Fibroblast of skin of left biceps (primary cell): Measurements from ENCODE around the gene PLEKHH2.
A peak's percentile ranks its signal among the peaks of the same experiment; 100 is the strongest.
"Not testable (repeated sequence)": the region's sequence is repeated elsewhere in the genome, so short reads cannot be mapped to it uniquely, and the experiment has no call there.

Experiments used
- DNase-seq, 2 experiments: peaks; one replicate each; pipeline ENCODE4 v3.0.0-alpha.2; 2013; ENCODE audit warnings: low read depth in 2 of 2

PLEKHH2 gene

GRCh38 chr2:43636621-43637020 lies 439 bp upstream of the PLEKHH2 start:
- DNase-seq, result no peak

GRCh38 chr2:43642363-43642762 lies 5.3 kb downstream of the PLEKHH2 start:
- no peak for DNase-seq

GRCh38 chr2:43643680-43644079 lies 6.6 kb downstream of the PLEKHH2 start:
- DNase-seq, result no peak

GRCh38 chr2:43648994-43649701 lies 12.1 kb downstream of the PLEKHH2 start:
- no peak for DNase-seq

- DNase-seq, result no peak
Observed at GRCh38 chr2:43653506-43653905, 16.4 kb downstream of the PLEKHH2 start.

- no peak for DNase-seq
Observed at GRCh38 chr2:43657241-43657640, 20.2 kb downstream of the PLEKHH2 start.

GRCh38 chr2:43675646-43676321 lies 38.7 kb downstream of the PLEKHH2 start:
- no peak for DNase-seq

- DNase-seq, result peak; percentile 10 to 13
Observed at GRCh38 chr2:43676322-43677050, 39.4 kb downstream of the PLEKHH2 start, which contains the start of gene C1GALT1C1L. TSS of gene C1GALT1C1L (minus strand) at chr2:43676429. CDS start at chr2:43676322, 107 bp downstream.

- not testable (repeated sequence) for DNase-seq
Observed at GRCh38 chr2:43677783-43678182, 40.7 kb downstream of the PLEKHH2 start.

- DNase-seq, result no peak
Observed at GRCh38 chr2:43685357-43685756, 48.3 kb downstream of the PLEKHH2 start.

- DNase-seq, result no peak
Observed at GRCh38 chr2:43689999-43690398, 52.9 kb downstream of the PLEKHH2 start.

- DNase-seq, result no peak
Observed at GRCh38 chr2:43692428-43692994, 55.5 kb downstream of the PLEKHH2 start.

GRCh38 chr2:43698140-43698539 lies 61.1 kb downstream of the PLEKHH2 start:
- not testable (repeated sequence) for DNase-seq

- no peak for DNase-seq
Observed at GRCh38 chr2:43699761-43700160, 62.7 kb downstream of the PLEKHH2 start.

GRCh38 chr2:43701111-43701510 lies 64.1 kb downstream of the PLEKHH2 start:
- DNase-seq, result no peak

GRCh38 chr2:43707255-43708015 lies 70.4 kb downstream of the PLEKHH2 start:
- DNase-seq, result peak in 1 of 2 experiments; percentile 5

GRCh38 chr2:43708178-43708577 lies 71.1 kb downstream of the PLEKHH2 start:
- DNase-seq, result no peak

- no peak for DNase-seq
Observed at GRCh38 chr2:43708891-43709290, 71.8 kb downstream of the PLEKHH2 start.

GRCh38 chr2:43710866-43711265 lies 73.8 kb downstream of the PLEKHH2 start:
- no peak for DNase-seq

- DNase-seq, result no peak
Observed at GRCh38 chr2:43714164-43714563, 77.1 kb downstream of the PLEKHH2 start.

- no peak for DNase-seq
Observed at GRCh38 chr2:43715300-43716098, 78.4 kb downstream of the PLEKHH2 start.
